T47D (cell line): ENCODE results near the gene TMC7.
A peak's percentile ranks its signal among the peaks of the same experiment; 100 is the strongest.

Source experiments
- DNase-seq, 2 experiments: peaks; one replicate each; pipeline versions ENCODE4 v3.0.0 to v3.0.0-alpha.2; 2011 to 2012; ENCODE audit warnings: low read depth in 1 of 2, low spot score in 1 of 2
- JUND ChIP-seq: IDR thresholded peaks from 2 replicates; pipeline ENCODE4 v1.6.1; 2012; ENCODE audit warnings: low read depth
- in situ Hi-C: cut with HindIII; loops from 2 replicates; pipeline ENCODE4 v1.10.0; 2016; ENCODE audit warnings: low sequenced_read_pairs, low pct_unique_long_range_greater_than_20kb

Gene TMC7

GRCh38 chr16:19077879-19078278, 94.1 kb downstream of the TMC7 start:
- no peak for TF ChIP-seq JUND
- DNase-seq: no peak

GRCh38 chr16:19083670-19084069, 99.9 kb downstream of the TMC7 start:
- no peak for TF ChIP-seq JUND
- in situ Hi-C loops: no loop called here
- DNase-seq: no peak

More at GRCh38 chr16:19077879-19078278, 94.1 kb downstream of the TMC7 start:
- in situ Hi-C loops: no loop called here

GRCh38 chr16:19084139-19084538, 100.4 kb downstream of the TMC7 start:
- no peak for DNase-seq
- in situ Hi-C loops: no loop called here
- no peak for TF ChIP-seq JUND

GRCh38 chr16:19084879-19085278, 101.1 kb downstream of the TMC7 start:
- no peak for TF ChIP-seq JUND
- in situ Hi-C loops: no loop called here
- no peak for DNase-seq

- no peak for DNase-seq
- in situ Hi-C loops: no loop called here
- TF ChIP-seq JUND: no peak
Measured at GRCh38 chr16:19085679-19086200, 102.0 kb downstream of the TMC7 start.

GRCh38 chr16:19086322-19087199, 102.8 kb downstream of the TMC7 start:
- in situ Hi-C loops: no loop called here
- DNase-seq: peak; percentile 56 to 94
- TF ChIP-seq JUND: no peak

- TF ChIP-seq JUND: no peak
- DNase-seq: no peak
- in situ Hi-C loops: no loop called here
Measured at GRCh38 chr16:19088341-19088916, 104.7 kb downstream of the TMC7 start.

GRCh38 chr16:19089410-19089955, 105.7 kb downstream of the TMC7 start:
- in situ Hi-C loops: no loop called here
- no peak for DNase-seq
- TF ChIP-seq JUND: no peak

GRCh38 chr16:19090916-19091315, 107.2 kb downstream of the TMC7 start:
- TF ChIP-seq JUND: no peak
- in situ Hi-C loops: no loop called here
- no peak for DNase-seq

GRCh38 chr16:19092653-19093410, 109.1 kb downstream of the TMC7 start:
- in situ Hi-C loops: no loop called here
- no peak for DNase-seq
- TF ChIP-seq JUND: no peak

- in situ Hi-C loops: no loop called here
- no peak for DNase-seq
- TF ChIP-seq JUND: no peak
Measured at GRCh38 chr16:19093631-19094541, 110.2 kb downstream of the TMC7 start.
